H9 (cell line): Measurements from ENCODE around the gene CEACAM4. TPM values are rescaled to one million over a fixed set of nuclear protein-coding genes. Genes with fewer than 3 reads are reported as not detected.

Source experiments
- DNase-seq: peaks from one replicate; pipeline ENCODE4 v3.0.0-alpha.2; 2017
- H2AFZ ChIP-seq: one replicate; pipeline ENCODE4 v1.6.1; 2013; ENCODE audit warnings: mild to moderate bottlenecking, low read length, control low read depth, moderate library complexity
- H2AK5ac ChIP-seq: 2 replicates; pipeline ENCODE4 v1.6.1; 2013; ENCODE audit warnings: low read length, control low read depth, mixed read lengths; ENCODE audit not compliant: insufficient read length
- H2BK120ac ChIP-seq: one replicate; pipeline ENCODE4 v1.6.1; 2013; ENCODE audit warnings: low read depth, mild to moderate bottlenecking, low read length, control low read depth, inconsistent platforms; ENCODE audit not compliant: poor library complexity, severe bottlenecking
- H2BK12ac ChIP-seq: 2 replicates; pipeline ENCODE4 v1.6.1; 2013; ENCODE audit warnings: low read length, control low read depth, mixed read lengths, low read depth; ENCODE audit not compliant: insufficient read length
- H2BK15ac ChIP-seq: 2 replicates; pipeline ENCODE4 v1.6.1; 2013; ENCODE audit warnings: low read depth, low read length, control low read depth
- H2BK20ac ChIP-seq: one replicate; pipeline ENCODE4 v1.6.1; 2013; ENCODE audit warnings: low read depth, mild to moderate bottlenecking, low read length, control low read depth, inconsistent platforms; ENCODE audit not compliant: poor library complexity, severe bottlenecking
- H2BK5ac ChIP-seq: 2 replicates; pipeline ENCODE4 v1.6.1; 2013; ENCODE audit warnings: low read length, control low read depth, mixed read lengths; ENCODE audit not compliant: insufficient read length
- H3K14ac ChIP-seq: 2 replicates; pipeline ENCODE4 v1.6.1; 2013; ENCODE audit warnings: low read length, control low read depth; ENCODE audit not compliant: insufficient read depth
- H3K18ac ChIP-seq: 2 replicates; pipeline ENCODE4 v1.6.1; 2013; ENCODE audit warnings: low read depth, mild to moderate bottlenecking, mixed read lengths, low read length, control low read depth; ENCODE audit not compliant: insufficient read length
- H3K23ac ChIP-seq: 2 replicates; pipeline ENCODE4 v1.6.1; 2013; ENCODE audit warnings: low read length, control low read depth, mixed read lengths, low read depth; ENCODE audit not compliant: insufficient read length
- H3K23me2 ChIP-seq: 2 replicates; pipeline ENCODE4 v1.6.1; 2013; ENCODE audit warnings: low read depth, mild to moderate bottlenecking, mixed read lengths, low read length, control low read depth; ENCODE audit not compliant: insufficient read length, poor library complexity, severe bottlenecking
- H3K27ac ChIP-seq: 2 replicates; pipeline ENCODE4 v1.5.1; 2013; ENCODE audit warnings: low read length, control low read depth, mixed read lengths, low read depth; ENCODE audit not compliant: insufficient read length
- H3K27me3 ChIP-seq: 2 replicates; pipeline ENCODE4 v1.6.1; 2013; ENCODE audit warnings: low read length, control low read depth, inconsistent platforms; ENCODE audit not compliant: insufficient read depth
- H3K4ac ChIP-seq: 2 replicates; pipeline ENCODE4 v1.6.1; 2013; ENCODE audit warnings: low read depth, mild to moderate bottlenecking, control low read depth, inconsistent platforms, low read length, moderate library complexity
- H3K4me1 ChIP-seq: 2 replicates; pipeline ENCODE4 v1.6.1; 2013; ENCODE audit warnings: low read length, control low read depth, inconsistent platforms; ENCODE audit not compliant: insufficient read depth
- H3K4me2 ChIP-seq: 2 replicates; pipeline ENCODE4 v1.6.1; 2013; ENCODE audit warnings: low read length, control low read depth, mixed read lengths; ENCODE audit not compliant: insufficient read length, insufficient read depth
- H3K56ac ChIP-seq: 2 replicates; pipeline ENCODE4 v1.6.1; 2013; ENCODE audit warnings: low read depth, mild to moderate bottlenecking, mixed read lengths, low read length, control low read depth; ENCODE audit not compliant: insufficient read length
- H3K79me1 ChIP-seq: 2 replicates; pipeline ENCODE4 v1.6.1; 2013; ENCODE audit warnings: low read depth, mild to moderate bottlenecking, moderate library complexity, low read length, control low read depth, inconsistent platforms; ENCODE audit not compliant: insufficient read depth, poor library complexity, severe bottlenecking
- H3K79me2 ChIP-seq: 2 replicates; pipeline ENCODE4 v1.6.1; 2013; ENCODE audit warnings: low read length, control low read depth, inconsistent platforms; ENCODE audit not compliant: insufficient read depth
- H3K9ac ChIP-seq: 2 replicates; pipeline ENCODE4 v1.6.1; 2013; ENCODE audit warnings: low read length, control low read depth, mixed read lengths; ENCODE audit not compliant: insufficient read length; ENCODE audit errors: extremely low read depth
- H3K9me3 ChIP-seq: one replicate; pipeline ENCODE4 v1.6.1; 2013; ENCODE audit warnings: low read depth, low read length, inconsistent platforms; ENCODE audit not compliant: control insufficient read depth
- H3T11ph ChIP-seq: one replicate; pipeline ENCODE4 v1.6.1; 2013; ENCODE audit warnings: mild to moderate bottlenecking, low read length, control low read depth, inconsistent platforms
- H4K20me1 ChIP-seq: one replicate; pipeline ENCODE4 v1.6.1; 2013; ENCODE audit not compliant: control insufficient read depth, insufficient read length, insufficient read depth
- H4K5ac ChIP-seq: 2 replicates; pipeline ENCODE4 v1.6.1; 2013; ENCODE audit warnings: low read depth, mild to moderate bottlenecking, mixed read lengths, low read length, control low read depth; ENCODE audit not compliant: insufficient read length
- H4K8ac ChIP-seq: replicated peaks from 2 replicates; pipeline ENCODE4 v1.6.1; 2013; ENCODE audit warnings: low read length, control low read depth, mixed read lengths, low read depth; ENCODE audit not compliant: insufficient read length
- H4K91ac ChIP-seq: 2 replicates; pipeline ENCODE4 v1.6.1; 2013; ENCODE audit warnings: low read depth, mild to moderate bottlenecking, moderate library complexity, mixed read lengths, low read length, control low read depth; ENCODE audit not compliant: insufficient read length
- H3K27ac Mint-ChIP-seq, 3 experiments: 2 replicates in 2 of 3; 3 replicates in 1 of 3; pipeline ENCODE4 v1.8.0; 2020 to 2021; ENCODE audit warnings: mixed read lengths in 3 of 3, mild to moderate bottlenecking in 1 of 3, moderate library complexity in 1 of 3
- H3K27me3 Mint-ChIP-seq: 2 replicates; pipeline ENCODE4 v1.8.0; 2021; ENCODE audit warnings: low read depth, mild to moderate bottlenecking, moderate library complexity, mixed read lengths
- H3K36me3 Mint-ChIP-seq, 3 experiments: 2 replicates in 2 of 3; 3 replicates in 1 of 3; pipeline ENCODE4 v1.8.0; 2020 to 2021; ENCODE audit warnings: low read depth in 3 of 3, mixed read lengths in 3 of 3; ENCODE audit not compliant: insufficient read depth in 1 of 3
- H3K4me1 Mint-ChIP-seq, 2 experiments: 2 replicates each; pipeline ENCODE4 v1.8.0; 2020; ENCODE audit warnings: mixed read lengths in 2 of 2
- H3K4me3 Mint-ChIP-seq, 2 experiments: 2 replicates in 1 of 2; 3 replicates in 1 of 2; pipeline ENCODE4 v1.8.0; 2020 to 2021; ENCODE audit warnings: mild to moderate bottlenecking in 2 of 2, mixed read lengths in 2 of 2, moderate library complexity in 1 of 2
- H3K9me3 Mint-ChIP-seq, 2 experiments: 2 replicates in 1 of 2; 3 replicates in 1 of 2; pipeline ENCODE4 v1.8.0; 2020; ENCODE audit warnings: mild to moderate bottlenecking in 2 of 2, mixed read lengths in 2 of 2, moderate library complexity in 1 of 2
- WGBS: extraction: QIAGEN DNeasy Blood & Tissue Kit; methylation state at CpG from one replicate; pipeline ENCODE4 v1.1.7; 2013; ENCODE audit warnings: missing lambda C conversion rate, low lambda C conversion rate, mixed read lengths; ENCODE audit not compliant: insufficient read length; ENCODE audit errors: extremely low coverage; 5-methylcytosine and 5-hydroxymethylcytosine counted together
- total RNA-seq: library from RNA; stranded (reverse); gene quantifications from 2 replicates; pipeline ENCODE4 v1.2.1, GENCODE V29; 2021
- TF ChIP-seq, protein P1 (sequence below): fragments of 200-600 bp; sonication (generic); conservative IDR thresholded peaks from 3 replicates; pipeline ENCODE4 v1.8.0; 2021; ENCODE audit warnings: antibody characterized with exemption, mild to moderate bottlenecking

CEACAM4 gene
- total RNA-seq, 1 experiment from 2014 or later = not detected

DNA sequence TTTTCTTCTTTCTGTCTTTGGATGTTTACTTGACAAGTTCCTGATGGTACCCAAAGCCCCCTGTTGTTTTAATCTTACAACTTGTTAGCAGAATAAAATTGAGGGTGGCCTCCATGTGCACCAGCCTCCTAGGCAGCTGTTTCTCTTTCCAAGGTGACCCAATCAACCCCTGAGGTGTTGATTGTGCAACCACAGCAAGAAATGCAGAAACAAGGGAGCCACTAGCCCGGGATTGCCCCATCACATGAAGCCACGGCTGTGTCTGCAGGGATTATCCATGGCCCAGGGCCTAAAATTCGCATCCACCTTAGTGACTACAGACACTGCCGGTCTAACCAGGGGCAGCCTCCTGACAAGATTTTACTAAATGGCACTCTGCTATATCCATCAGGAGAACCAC lies 14.4 kb downstream of the CEACAM4 start:
- no peaks in the 10 kb centered on the region for H3K4me1 Mint-ChIP-seq
- Histone ChIP-seq H3K79me1 (no peaks in the 10 kb centered on the region), H3K14ac (no peak overlapping the region), H3K18ac (no peak overlapping the region), H2BK20ac (no peak overlapping the region), H3K4me1 (no peaks in the 10 kb centered on the region), H3K56ac (no peak overlapping the region), H4K8ac (no peak overlapping the region), H4K5ac (no peak overlapping the region), H2BK120ac (no peak overlapping the region), H3K9ac (no peak overlapping the region), H3K23ac (no peak overlapping the region), H3K27me3 (no peaks in the 10 kb centered on the region; the same call in 1 of the 2 replicates), H3K4me2 (no peak overlapping the region), H2AFZ (no peak overlapping the region), H4K20me1 (no peaks in the 10 kb centered on the region), H3K27ac (no peak overlapping the region), H3K4ac (no peak overlapping the region), H2BK5ac (no peak overlapping the region), H4K91ac (no peak overlapping the region), H3T11ph (no peak overlapping the region), H2BK12ac (no peak overlapping the region), H2BK15ac (no peak overlapping the region), H2AK5ac (no peak overlapping the region), H3K79me2 (no peaks in the 10 kb centered on the region), H3K23me2 (no peaks in the 10 kb centered on the region), H3K9me3 (peaks cover 60% of the 10 kb centered on the region)
- H3K9me3 Mint-ChIP-seq = peaks cover 87 to 94% of the 10 kb centered on the region in 2 experiments
- WGBS = no CpG with 5 or more reads among the region's 4 CpGs
- no peak overlapping the region for H3K27ac Mint-ChIP-seq
- TF ChIP-seq, protein P1, sequence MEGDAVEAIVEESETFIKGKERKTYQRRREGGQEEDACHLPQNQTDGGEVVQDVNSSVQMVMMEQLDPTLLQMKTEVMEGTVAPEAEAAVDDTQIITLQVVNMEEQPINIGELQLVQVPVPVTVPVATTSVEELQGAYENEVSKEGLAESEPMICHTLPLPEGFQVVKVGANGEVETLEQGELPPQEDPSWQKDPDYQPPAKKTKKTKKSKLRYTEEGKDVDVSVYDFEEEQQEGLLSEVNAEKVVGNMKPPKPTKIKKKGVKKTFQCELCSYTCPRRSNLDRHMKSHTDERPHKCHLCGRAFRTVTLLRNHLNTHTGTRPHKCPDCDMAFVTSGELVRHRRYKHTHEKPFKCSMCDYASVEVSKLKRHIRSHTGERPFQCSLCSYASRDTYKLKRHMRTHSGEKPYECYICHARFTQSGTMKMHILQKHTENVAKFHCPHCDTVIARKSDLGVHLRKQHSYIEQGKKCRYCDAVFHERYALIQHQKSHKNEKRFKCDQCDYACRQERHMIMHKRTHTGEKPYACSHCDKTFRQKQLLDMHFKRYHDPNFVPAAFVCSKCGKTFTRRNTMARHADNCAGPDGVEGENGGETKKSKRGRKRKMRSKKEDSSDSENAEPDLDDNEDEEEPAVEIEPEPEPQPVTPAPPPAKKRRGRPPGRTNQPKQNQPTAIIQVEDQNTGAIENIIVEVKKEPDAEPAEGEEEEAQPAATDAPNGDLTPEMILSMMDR = no peak
- peaks cover 2 to 30% (median 9%) of the 10 kb centered on the region in 3 experiments; a peak in 4 of 7 replicates for H3K36me3 Mint-ChIP-seq
- no peaks in the 10 kb centered on the region; the same call in 1 of the 2 replicates for H3K27me3 Mint-ChIP-seq
- no peak overlapping the region for H3K4me3 Mint-ChIP-seq
- DNase-seq = no peak
